Kidney glomerular epithelial cell (primary cell): ENCODE measurements around the gene IL4R.
"Not testable (repeated sequence)": the region's sequence is repeated elsewhere in the genome, so short reads cannot be mapped to it uniquely, and the experiment has no call there.

Experiments used
- DNase-seq: peaks from one replicate; lab custom pipeline; 2025; lab: John Stamatoyannopoulos, UW

The IL4R gene

DNA sequence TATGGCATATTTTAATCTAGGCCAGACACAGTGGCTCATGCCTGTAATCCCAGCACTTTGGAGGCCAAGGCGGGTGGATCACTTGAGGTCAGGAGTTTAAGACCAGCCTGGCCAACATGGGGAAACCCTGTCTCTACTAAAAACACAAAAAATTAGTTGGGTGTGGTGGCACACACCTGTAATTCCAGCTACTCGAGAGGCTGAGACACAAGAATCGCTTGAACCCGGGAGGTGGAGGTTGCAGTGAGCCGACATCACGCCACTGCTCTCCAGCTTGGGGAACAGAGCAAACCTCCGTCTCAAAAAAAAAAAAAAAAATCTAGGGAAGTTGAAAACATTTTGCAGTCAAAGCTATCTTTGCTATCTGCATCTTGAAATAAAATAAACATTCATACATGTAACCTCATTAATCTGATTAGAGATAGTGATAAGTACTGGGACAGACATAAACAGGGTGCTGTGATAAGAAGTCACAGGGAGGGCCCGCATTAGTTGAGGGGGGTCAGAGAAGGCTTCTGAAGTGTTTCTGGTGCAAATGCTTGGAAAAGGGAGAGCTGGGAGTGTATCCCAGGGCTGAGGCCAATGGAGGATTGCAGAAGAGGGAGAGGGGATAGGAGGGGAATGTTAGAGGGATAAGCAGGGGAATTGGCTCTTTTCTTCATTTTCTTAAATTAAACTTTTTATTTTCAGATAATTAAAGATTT lies 15.8 kb downstream of the IL4R start:
- DNase-seq: not testable (repeated sequence)

DNA sequence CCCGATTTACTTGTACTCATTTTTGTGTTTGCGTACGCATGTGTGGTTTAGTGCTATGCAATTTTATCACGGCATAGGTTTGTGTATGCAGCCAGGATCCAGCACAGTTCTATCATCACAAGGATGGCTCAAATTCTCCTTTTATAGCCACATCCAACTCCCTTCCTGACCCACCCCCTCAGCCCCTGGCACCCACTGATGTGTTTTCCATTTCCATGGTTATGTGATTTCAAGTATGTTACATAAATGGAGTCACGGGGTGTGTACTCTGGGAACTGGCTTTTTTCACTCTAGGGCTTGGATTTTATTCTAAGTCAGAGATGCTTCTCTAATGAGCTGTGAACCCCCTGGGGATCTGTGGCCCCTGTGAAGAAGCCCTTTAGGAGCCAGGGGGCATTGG lies 16.8 kb downstream of the IL4R start:
- DNase-seq: peak; percentile 71

DNA sequence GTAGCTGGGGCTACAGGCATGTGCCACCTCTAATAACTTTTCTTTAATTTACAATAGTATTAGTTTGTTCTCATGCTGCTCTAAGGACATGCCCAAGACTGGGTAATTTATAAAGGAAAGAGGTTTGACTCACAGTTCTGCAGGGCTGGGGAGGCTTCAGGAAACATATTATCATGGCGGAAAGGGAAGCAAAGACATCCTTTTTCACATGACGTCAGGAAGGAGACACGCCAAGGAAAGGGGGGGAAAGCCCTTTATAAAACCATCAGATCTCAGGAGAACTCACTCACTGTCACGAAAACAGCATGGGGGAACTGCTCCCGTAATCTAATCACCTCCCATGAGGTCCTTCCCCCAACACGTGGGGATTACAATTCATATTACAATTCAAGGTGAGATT lies 18.3 kb downstream of the IL4R start:
- no peak for DNase-seq

DNA sequence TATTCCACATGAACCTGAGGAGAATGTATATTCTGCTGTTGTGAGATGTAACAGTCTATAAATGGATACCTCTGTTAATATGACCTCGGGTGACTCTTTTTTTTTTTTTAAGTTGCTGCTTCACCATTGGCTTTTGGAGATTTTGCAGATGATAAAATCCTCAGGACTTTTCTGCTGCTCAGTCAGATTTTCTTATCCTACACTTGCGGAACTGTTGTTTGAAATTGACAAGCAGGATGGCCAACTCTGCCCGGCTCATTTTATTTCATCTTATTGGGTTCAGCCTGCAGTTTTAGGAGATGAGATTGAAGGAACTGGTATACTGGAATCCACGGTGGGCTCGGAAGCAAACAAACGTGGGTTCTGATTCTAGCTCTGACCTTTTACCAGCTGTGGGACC lies 19.3 kb downstream of the IL4R start:
- DNase-seq: no peak

DNA sequence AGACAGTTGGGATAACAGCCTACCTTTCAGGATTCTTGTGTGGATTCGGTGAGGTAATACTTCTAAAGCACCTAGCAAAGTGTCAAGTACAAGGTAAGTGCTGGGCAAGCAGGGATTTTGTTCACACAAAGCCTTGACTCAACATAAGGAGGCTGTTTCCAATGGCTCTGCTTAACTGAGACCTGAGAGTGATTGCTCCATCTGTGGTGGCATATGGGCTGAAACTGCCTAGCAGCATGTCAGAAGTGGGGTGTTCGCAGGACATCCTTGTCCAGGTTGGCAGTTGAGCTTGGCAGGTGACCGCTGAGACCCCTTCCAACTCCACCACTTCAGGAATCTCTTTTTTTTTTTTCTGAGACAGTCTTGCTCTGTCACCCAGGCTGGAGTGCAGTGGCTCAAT lies 19.8 kb downstream of the IL4R start:
- no peak for DNase-seq

DNA sequence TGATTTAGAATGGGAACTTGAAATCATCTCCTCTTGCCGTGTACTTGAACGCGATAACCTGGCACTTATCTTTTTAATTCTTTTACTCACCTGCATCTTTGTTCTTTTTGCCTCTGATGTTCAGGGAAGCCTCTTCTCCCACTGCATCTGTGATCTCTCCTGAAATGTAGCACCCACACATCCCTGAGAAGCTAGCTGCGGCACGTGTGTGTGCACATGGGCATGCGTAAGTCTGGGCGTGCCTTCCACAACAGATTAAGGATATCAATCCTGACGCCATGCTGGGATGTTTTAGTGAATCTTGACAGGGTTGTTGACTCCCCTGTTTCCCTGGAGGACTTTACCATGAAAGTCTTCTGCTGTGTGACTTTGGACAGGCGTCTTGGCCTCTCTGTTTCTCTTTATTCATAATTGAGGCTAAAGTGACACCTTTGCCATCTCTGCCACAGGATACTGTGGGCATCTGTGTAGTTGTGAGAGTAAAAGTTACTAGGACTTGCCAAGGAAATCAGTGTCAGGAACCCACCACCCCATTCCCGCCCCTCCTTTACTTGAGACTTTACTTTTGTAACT lies 20.5 kb downstream of the IL4R start:
- DNase-seq: no peak

DNA sequence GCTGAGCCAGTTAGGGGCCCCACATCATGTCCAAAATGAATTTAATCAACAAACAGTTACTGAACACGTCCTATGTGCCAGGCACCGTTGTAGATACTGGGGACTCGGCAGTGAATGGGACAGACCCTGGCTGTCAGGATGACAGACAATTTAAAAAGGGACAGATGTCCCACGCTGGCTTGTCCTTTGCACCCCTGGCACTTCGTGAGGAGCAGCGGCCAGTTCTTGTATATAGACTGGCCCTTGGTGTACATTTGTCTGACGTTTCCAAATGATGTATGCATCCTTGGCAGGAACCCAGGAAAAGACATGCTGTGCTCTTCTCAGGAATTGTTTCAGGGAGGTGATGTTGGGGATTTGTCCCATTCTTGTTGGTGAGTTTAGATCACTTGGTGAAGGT lies 21.1 kb downstream of the IL4R start:
- DNase-seq: no peak

DNA sequence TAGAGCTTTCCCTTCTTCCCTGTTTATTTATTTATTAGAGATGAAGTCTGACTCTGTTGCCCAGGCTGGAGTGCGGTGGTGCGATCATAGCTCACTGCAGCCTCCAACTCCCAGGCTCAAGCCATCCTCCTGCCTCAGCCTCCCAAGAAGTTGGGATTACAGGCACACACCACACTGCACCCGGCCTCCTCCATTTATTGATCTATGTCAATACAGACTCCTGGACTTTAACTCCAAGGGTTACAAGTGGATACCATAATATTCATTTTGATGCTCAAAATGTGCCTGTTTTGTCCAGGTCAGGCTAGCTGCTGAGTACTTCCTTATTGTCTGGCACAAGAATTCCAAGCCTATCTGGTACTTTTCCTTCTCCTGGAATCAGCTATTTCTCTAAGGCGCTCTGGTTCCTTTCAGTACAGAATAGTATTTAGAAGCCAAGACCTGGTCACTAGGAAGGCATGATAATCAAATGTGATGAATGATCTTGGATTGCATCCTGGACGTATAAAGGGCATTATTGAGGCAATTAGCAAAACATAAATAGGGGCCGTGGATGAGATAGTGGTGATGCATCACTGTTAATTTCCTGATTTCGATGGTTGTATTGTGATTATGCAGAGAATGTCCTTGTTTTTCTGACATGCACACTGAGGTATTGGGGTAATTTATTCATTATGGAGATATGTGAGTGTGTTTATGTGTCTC lies 21.7 kb downstream of the IL4R start:
- DNase-seq: no peak

DNA sequence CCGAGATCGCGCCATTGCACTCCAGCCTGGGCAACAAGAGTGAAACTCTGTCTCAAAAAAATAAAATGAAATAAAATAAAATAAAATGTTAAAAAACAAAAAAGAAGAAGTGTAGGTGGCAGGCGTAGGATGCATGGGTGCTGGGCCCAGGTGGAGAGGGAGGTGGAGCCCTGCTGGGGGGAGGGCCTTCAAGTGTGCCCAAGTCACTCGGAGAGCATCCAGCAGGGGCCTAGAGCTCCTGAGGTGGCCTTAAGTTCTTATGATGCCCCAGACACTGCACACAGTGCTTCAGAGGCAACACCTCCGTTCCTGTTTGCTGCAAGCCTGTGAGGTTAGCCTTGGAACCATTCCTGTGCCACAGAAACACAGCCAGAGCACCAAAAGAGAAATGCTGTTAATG lies 23.2 kb downstream of the IL4R start:
- DNase-seq: no peak

DNA sequence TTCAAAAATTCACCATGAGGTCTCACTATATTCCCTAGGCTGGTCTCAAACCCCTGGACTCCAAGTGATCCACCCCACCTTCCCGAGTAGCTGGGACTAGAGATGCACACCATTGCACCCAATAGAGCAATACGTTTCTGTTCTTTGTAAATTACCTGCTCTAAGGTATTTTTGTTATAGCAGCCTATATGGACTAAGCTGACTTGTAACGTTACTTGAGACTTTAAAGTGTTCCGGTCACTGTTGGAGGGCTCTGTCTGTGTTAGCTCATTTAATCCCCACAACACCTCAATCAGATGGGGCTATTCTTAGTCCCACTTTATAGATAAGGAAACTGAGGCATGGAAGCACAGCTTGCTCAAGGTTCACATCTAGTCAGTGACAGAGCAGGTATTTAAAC lies 25.4 kb downstream of the IL4R start:
- no peak for DNase-seq

DNA sequence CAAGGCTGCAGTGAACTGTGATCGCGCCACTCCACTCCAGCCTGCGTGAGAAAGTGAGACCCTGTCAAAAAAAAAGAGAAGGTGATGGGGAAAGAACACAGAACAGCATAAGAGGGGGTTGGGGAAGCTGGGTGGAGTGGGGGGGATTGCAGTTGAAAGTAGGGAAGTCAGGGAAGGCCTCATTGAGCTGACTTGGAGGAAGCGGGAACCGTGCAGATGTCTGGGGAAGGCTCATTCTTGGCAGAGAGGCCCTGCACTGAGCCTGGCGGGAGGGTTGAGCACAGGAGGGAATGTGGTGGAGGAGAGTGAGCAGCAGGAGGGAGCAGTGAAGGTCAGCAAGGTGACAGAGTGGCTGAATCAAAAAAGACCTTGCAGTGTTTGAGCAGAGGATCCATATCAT lies 26.9 kb downstream of the IL4R start:
- no peak for DNase-seq

DNA sequence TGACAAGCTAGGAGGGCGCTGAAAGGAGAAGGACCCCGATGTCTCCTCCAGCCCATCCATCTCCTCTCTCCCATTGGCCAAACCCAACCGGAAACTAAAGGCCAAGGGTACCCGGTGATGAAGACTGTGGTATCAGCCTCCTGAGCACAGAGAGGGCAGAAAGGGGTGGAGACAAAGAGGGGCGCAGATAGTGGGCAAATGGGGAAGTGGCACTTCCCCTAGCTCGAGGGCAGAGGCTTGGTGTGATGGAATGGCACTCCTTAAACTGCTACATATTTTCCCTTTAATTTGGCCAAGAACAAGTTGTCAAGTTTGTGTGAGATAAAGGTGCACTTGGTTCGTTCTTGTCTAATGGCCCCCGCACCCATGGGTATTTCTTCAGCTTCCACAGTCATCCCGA lies 27.8 kb downstream of the IL4R start:
- DNase-seq: no peak

DNA sequence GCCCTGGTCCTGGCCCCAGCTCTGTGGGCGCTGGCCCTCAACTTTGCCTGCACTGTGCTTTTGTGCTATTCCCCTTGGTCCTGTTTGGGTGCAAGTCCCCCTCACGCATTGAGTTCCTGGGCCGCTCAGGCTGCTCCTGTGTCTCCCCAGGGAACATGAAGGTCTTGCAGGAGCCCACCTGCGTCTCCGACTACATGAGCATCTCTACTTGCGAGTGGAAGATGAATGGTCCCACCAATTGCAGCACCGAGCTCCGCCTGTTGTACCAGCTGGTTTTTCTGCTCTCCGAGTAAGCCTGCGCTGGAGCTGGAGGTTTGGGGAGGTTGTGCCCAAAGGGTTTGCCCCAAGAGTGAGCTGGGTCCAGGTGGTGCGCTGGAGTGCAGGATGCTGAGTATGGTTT lies 28.2 kb downstream of the IL4R start:
- no peak for DNase-seq

DNA sequence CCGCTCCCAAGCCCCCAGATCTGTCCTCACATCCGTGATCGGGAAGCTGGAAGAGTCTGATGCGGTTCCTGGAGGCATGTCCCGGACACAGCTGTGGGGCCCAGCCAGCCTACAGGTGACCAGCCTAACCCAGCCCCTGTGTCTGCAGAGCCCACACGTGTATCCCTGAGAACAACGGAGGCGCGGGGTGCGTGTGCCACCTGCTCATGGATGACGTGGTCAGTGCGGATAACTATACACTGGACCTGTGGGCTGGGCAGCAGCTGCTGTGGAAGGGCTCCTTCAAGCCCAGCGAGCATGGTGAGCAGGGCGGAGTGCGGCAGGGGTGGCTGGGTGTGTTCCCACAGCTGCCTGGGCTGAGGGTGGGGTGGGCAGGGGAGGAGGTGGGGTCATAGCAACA lies 30.9 kb downstream of the IL4R start:
- no peak for DNase-seq

DNA sequence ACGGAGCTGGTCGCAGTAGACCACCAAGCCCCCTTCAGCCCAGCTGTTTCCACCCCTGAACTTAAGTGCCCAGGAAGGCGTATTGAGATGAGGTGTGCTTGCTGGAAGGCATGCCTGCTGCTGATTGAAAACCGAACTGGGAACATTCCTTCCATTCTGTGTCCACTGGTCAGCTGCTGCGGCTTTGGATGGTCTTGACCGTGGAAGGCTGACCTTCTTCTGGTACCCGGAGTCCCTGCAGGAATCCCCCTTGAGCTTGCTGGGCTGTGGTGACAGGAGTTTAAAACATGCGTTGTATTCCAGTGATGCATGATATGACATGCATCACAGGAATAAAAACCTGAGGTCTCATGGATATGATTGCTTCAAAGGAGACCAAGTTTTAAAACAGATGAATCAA lies 31.4 kb downstream of the IL4R start:
- DNase-seq: no peak

DNA sequence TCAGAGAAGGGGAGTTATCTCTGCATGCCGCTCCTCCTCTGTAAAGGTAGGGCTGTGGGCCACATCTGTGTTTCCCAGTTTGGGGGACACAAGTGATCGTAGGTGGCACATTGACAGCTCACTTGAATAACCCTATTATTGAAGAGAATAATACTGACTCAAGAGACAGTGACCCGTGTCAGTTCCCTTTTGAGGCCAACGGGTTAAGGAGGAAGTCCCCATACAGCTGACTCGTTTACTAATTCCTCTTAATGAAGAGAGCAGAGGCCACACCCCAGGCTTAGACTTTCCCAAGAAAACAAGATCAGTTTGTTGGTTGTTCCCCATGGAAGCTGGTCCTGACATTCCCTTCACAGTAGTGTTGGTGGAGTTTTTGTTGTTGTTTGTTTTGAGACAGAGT lies 33.0 kb downstream of the IL4R start:
- DNase-seq: no peak

DNA sequence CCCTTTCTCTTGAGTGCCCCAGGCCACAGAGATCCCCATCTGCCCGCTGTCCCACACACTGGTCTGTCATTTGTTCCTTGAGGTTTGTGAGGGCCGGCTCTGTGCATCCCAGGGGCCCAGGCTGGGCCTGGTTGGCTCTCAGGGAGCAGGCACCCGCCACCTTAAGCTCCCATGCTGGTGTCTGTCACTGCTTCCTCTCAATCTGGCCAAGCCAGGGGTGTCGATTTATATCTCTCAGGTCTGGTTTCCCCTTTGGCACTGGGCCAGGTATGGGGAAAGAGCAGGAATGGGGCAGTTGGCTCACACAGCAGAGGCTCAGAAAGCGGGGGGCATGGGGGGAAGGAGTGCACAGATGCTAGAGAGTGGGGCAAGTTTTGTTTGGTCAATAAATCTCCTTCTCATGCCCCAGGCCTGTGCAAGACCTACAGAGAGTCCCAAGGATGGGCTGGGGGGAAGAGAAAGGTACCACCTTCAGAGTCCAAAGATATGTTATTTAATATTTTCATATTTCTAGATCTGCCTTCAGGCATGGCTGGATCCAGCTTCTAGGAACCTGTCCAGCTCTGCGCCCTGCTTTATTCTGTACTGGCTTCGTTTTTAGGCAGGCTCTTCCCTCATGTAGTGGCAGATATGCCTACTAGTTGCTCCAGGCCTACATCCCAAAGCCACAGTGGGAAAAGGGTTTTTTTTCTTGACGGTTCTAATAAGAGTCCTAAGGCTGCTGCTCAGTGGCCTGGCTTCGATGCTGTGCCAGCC lies 34.3 kb downstream of the IL4R start:
- no peak for DNase-seq

DNA sequence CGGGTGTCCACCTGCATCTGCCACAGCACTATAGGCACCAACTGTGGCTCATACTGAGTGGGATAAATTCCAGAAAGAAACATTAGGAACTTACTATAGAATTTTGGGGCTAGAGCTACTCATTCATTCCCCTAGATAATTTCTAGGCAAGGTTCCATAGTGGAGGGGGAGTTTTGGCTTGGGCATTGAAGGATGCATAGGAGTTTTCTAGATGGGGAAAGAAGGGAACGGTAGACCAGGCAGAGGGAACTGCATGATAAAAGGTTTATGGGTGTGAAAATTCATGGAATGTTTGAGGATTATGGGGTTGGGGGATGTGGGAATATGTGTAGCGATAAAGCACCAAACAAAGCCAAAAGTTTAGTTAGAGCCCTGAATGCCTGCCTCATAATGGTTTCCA lies 35.5 kb downstream of the IL4R start:
- DNase-seq: no peak

DNA sequence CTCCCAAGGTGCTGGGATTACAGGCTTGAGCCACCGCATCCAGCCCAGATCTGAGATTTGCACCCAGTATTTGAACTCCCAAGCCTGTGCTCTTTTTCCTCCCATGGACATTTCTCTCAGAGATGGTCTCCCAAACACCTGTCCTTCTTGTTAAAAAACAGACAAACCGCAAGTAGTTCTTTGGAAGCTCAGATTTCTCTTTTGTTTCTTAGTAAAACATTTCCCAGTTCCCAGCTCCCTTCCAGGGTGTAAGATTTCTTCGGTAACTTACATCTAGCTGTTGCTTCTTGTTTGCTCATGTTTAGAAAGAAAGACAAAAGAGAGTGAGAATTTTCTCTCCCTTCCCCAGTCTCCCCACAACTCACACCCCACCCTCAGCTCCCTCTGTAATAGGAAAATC lies 36.2 kb downstream of the IL4R start:
- DNase-seq: no peak

DNA sequence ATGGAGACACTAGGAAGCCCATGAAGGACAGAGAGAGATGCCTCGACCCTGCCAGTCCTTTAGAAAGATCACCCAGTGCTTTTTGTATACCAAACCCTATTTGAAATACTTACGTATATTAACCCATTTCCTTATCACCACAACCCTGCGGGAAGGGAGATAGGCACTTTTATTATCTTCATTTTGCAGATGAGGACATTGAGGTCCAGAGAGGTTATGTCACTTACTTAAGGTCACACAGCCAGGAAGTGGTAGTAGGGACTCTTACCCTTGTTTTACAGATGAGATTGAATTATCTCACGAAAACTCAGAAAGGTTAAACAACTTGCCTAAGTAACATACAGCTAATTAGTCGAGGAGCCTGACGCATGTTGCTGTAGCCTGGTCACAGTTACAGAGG lies 38.2 kb downstream of the IL4R start:
- DNase-seq: no peak

DNA sequence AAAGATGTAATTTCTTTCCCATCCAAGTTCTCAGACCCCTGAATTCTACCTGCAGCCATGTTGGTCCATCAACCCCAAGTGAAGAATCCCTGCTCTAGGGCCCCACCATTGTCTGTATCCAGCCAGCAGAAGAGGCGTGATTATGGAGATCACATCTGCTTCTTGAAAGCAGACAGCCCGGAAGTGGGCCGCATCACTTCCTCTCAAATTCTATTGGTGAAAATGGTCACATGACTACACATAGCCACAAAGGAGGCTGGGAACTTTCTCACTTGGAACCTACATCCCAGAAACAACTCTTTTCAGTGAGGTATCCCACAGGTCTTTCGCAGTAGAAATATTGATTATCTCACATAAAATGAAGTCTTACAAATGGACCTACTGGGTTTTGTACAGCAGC lies 40.1 kb downstream of the IL4R start:
- no peak for DNase-seq

DNA sequence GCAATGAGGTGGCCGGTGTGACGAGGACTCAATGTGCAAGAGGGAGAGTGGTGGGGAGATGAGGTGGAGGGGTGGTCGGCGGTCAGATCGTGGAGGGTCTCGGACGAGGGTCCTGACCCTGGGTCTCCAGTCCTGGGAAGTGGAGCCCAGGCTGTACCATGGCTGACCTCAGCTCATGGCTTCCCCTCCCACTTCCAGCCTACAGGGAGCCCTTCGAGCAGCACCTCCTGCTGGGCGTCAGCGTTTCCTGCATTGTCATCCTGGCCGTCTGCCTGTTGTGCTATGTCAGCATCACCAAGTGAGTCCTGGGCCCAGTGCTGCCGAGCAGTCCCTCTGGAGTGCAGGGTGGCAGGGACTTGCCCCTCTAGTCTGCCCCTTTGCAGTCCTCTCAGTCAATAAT lies 41.8 kb downstream of the IL4R start:
- no peak for DNase-seq

DNA sequence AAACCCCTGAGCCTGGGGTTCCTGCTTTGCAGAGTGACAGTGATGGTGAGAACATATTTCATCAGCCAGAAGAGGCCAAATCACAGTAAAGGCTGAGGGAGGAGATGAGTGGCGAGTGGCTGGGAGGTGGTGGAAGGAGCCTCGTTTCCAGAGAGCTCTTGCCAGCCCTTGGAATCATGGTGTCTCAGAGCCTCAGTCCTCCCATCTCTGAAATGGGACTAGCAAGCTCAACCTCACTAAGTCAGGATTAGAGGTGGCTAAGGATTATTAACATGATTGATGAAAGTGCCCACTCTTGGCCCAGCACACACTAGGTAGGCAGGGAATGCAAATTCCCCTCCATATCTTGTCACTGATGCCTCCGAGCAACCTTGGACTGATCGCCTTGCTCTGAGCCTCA lies 43.0 kb downstream of the IL4R start:
- no peak for DNase-seq
